SK-N-SH (cell line): ENCODE results near the gene COL4A3. TPM values are rescaled to one million over a fixed set of nuclear protein-coding genes. Genes with fewer than 3 reads are reported as not detected.
A peak's percentile ranks its signal among the peaks of the same experiment; 100 is the strongest.

Experiments
- CTCF ChIA-PET: fragments of 300-600, 350-600 bp; formaldehyde crosslinking; extraction: SDS; loops from one replicate; lab custom pipeline; 2021; lab: Yijun Ruan, JAX
- POLR2A ChIA-PET: fragments of 350-600 bp; sonication (Branson Sonifier 250); formaldehyde crosslinking; extraction: SDS; loops from one replicate; lab custom pipeline; 2020; ENCODE audit warnings: antibody characterized with exemption, inconsistent platforms; lab: Yijun Ruan, JAX
- DNase-seq: peaks from one replicate; pipeline ENCODE4 v3.0.0; 2012
- H2AFZ ChIP-seq: fragments of 200-600 bp; sonication (generic); 2 replicates; pipeline ENCODE4 v1.8.1; 2016; ENCODE audit warnings: antibody characterized with exemption, mild to moderate bottlenecking, low read depth
- H3F3A ChIP-seq: fragments of 200-600 bp; sonication (generic); replicated peaks from 2 replicates; pipeline ENCODE3; 2016; ENCODE audit warnings: antibody characterized with exemption, mild to moderate bottlenecking; ENCODE audit not compliant: insufficient read depth
- H3K27ac ChIP-seq, 2 experiments: fragments of 200-500 bp in 1 of 2; fragments of 200-600 bp in 1 of 2; sonication (Bioruptor generic) in 1 of 2; sonication (generic), shearing (Covaris generic) in 1 of 2; 2 replicates each; pipeline versions ENCODE4 v1.5.1 to v1.6.1; 2014 to 2016; ENCODE audit warnings: low read depth in 2 of 2, inconsistent platforms in 1 of 2, low read length in 1 of 2, mild to moderate bottlenecking in 1 of 2, mixed read lengths in 1 of 2
- H3K27me3 ChIP-seq: fragments of 200-600 bp; sonication (generic), shearing (Covaris generic); 2 replicates; pipeline ENCODE4 v1.6.1; 2016; ENCODE audit warnings: mixed run types; ENCODE audit not compliant: insufficient read depth
- H3K36me3 ChIP-seq, 2 experiments: fragments of 200-500 bp in 1 of 2; fragments of 200-600 bp in 1 of 2; sonication (Bioruptor generic) in 1 of 2; sonication (generic) in 1 of 2; replicated peaks in 1 of 2; 2 replicates each; pipeline versions ENCODE3 to v1.5.1; 2014 to 2016; ENCODE audit warnings: low read length in 1 of 2, mild to moderate bottlenecking in 1 of 2; ENCODE audit not compliant: insufficient read depth in 2 of 2, control insufficient read depth in 1 of 2
- H3K4me1 ChIP-seq, 2 experiments: fragments of 200-500 bp in 1 of 2; fragments of 200-600 bp in 1 of 2; sonication (Bioruptor generic) in 1 of 2; sonication (generic), shearing (Covaris generic) in 1 of 2; 2 replicates each; pipeline versions ENCODE4 v1.5.1 to v1.6.1; 2014 to 2016; ENCODE audit warnings: low read depth in 1 of 2, low read length in 1 of 2, mixed run types in 1 of 2; ENCODE audit not compliant: insufficient read depth in 2 of 2, control insufficient read depth in 1 of 2
- H3K4me2 ChIP-seq: fragments of 200-600 bp; sonication (generic), shearing (Covaris generic); 2 replicates; pipeline ENCODE4 v1.6.1; 2017; ENCODE audit warnings: mixed run types
- H3K4me3 ChIP-seq, 2 experiments: fragments of 200-500 bp in 1 of 2; fragments of 200-600 bp in 1 of 2; sonication (Bioruptor generic) in 1 of 2; sonication (generic), shearing (Covaris generic) in 1 of 2; 2 replicates each; pipeline versions ENCODE4 v1.5.1 to v1.8.1; 2014 to 2016; ENCODE audit warnings: low read depth in 2 of 2, inconsistent platforms in 1 of 2, low read length in 1 of 2, mild to moderate bottlenecking in 1 of 2, mixed read lengths in 1 of 2, moderate library complexity in 1 of 2
- H3K79me2 ChIP-seq: fragments of 200-600 bp; sonication (generic); 2 replicates; pipeline ENCODE4 v1.8.1; 2017; ENCODE audit warnings: mild to moderate bottlenecking; ENCODE audit not compliant: insufficient read depth
- H3K9ac ChIP-seq: fragments of 200-600 bp; sonication (generic); 2 replicates; pipeline ENCODE4 v1.6.1; 2017; ENCODE audit warnings: mixed run types
- H3K9me2 ChIP-seq: fragments of 200-600 bp; sonication (generic); 2 replicates; pipeline ENCODE4 v1.6.1; 2017; ENCODE audit warnings: mixed run types
- H3K9me3 ChIP-seq: fragments of 200-600 bp; sonication (generic); 2 replicates; pipeline ENCODE4 v1.6.1; 2017; ENCODE audit warnings: mixed run types, mild to moderate bottlenecking, moderate library complexity
- H4K20me1 ChIP-seq: fragments of 200-600 bp; sonication (generic); 2 replicates; pipeline ENCODE4 v1.6.1; 2017; ENCODE audit warnings: mild to moderate bottlenecking, mixed run types; ENCODE audit not compliant: insufficient read depth
- CHD2 ChIP-seq: fragments of 150-350 bp; IDR thresholded peaks from 2 replicates; pipeline ENCODE4 v1.6.1; 2018; ENCODE audit warnings: low read length; ENCODE audit not compliant: partially characterized antibody
- EP300 ChIP-seq, 2 experiments: IDR thresholded peaks; 2 replicates each; pipeline versions ENCODE4 v1.4.0 to v1.6.1; 2012; ENCODE audit warnings: borderline replicate concordance in 1 of 2, low read depth in 1 of 2, low read length in 1 of 2
- EZH2phosphoT487 ChIP-seq: fragments of 200-600 bp; sonication (generic); IDR thresholded peaks from 2 replicates; pipeline ENCODE4 v1.6.1; 2017; ENCODE audit warnings: low read depth, mixed run types, mild to moderate bottlenecking, antibody characterized with exemption, moderate library complexity, borderline replicate concordance
- FOSL2 ChIP-seq: IDR thresholded peaks from 2 replicates; pipeline ENCODE4 v1.4.0; 2012; ENCODE audit warnings: low read depth, mild to moderate bottlenecking, moderate library complexity, borderline replicate concordance
- FOXJ3 ChIP-seq: sonication (generic); formaldehyde crosslinking; IDR thresholded peaks from 2 replicates; pipeline ENCODE4 v1.5.1; 2020; ENCODE audit warnings: mild to moderate bottlenecking, missing genetic modification reagents
- MXI1 ChIP-seq: IDR thresholded peaks from 2 replicates; pipeline ENCODE4 v1.6.1; 2012; ENCODE audit warnings: mild to moderate bottlenecking, low read depth, low read length, improper control_type of control experiment
- NRF1 ChIP-seq: IDR thresholded peaks from 2 replicates; pipeline ENCODE4 v1.6.1; 2012; ENCODE audit warnings: low read depth, mild to moderate bottlenecking, low read length
- RAD21 ChIP-seq: IDR thresholded peaks from 2 replicates; pipeline ENCODE4 v1.6.1; 2012; ENCODE audit warnings: mild to moderate bottlenecking, low read length
- REST ChIP-seq: IDR thresholded peaks from 2 replicates; pipeline ENCODE4 v1.6.1; 2012; ENCODE audit warnings: mild to moderate bottlenecking, low read depth, low read length, moderate library complexity
- RXRA ChIP-seq: IDR thresholded peaks from 2 replicates; pipeline ENCODE4 v1.4.0; 2012; ENCODE audit warnings: low read depth, mild to moderate bottlenecking, borderline replicate concordance
- SIN3A ChIP-seq: IDR thresholded peaks from 2 replicates; pipeline ENCODE4 v1.6.1; 2012; ENCODE audit warnings: low read depth, mild to moderate bottlenecking, low read length, moderate library complexity, borderline replicate concordance
- SMC3 ChIP-seq: IDR thresholded peaks from 2 replicates; pipeline ENCODE4 v1.6.1; 2012; ENCODE audit warnings: low read depth, low read length, improper control_type of control experiment
- TCF12 ChIP-seq: IDR thresholded peaks from 2 replicates; pipeline ENCODE4 v1.4.0; 2012
- TEAD4 ChIP-seq: IDR thresholded peaks from 2 replicates; pipeline ENCODE4 v1.4.0; 2012; ENCODE audit warnings: mild to moderate bottlenecking, borderline replicate concordance; ENCODE audit not compliant: insufficient read depth
- WGBS: methylation state at CpG from one replicate; pipeline ENCODE4 v1.1.6; 2017; ENCODE audit warnings: low lambda C conversion rate; 5-methylcytosine and 5-hydroxymethylcytosine counted together
- polyA plus RNA-seq, 3 experiments: library from polyadenylated mRNA; depleted of rRNA; stranded (reverse); fragments of >200 nt; gene quantifications; 2 replicates each; pipeline ENCODE4 v1.2.3, GENCODE V29; 2012
- TF ChIP-seq, protein P1 (sequence below): fragments of 200-600 bp; sonication (generic); IDR thresholded peaks from 2 replicates; pipeline ENCODE4 v1.6.1; 2017; ENCODE audit warnings: antibody characterized with exemption, mild to moderate bottlenecking, moderate library complexity
- TF ChIP-seq, protein P2 (sequence below): fragments of 150-350 bp; IDR thresholded peaks from 2 replicates; pipeline ENCODE4 v1.6.1; 2017; ENCODE audit warnings: antibody characterized with exemption, low read length, low read depth, borderline replicate concordance

The COL4A3 gene
- polyA plus RNA-seq, 1 of the 3 experiments (the other 2 are of a cell fraction): not detected

DNA sequence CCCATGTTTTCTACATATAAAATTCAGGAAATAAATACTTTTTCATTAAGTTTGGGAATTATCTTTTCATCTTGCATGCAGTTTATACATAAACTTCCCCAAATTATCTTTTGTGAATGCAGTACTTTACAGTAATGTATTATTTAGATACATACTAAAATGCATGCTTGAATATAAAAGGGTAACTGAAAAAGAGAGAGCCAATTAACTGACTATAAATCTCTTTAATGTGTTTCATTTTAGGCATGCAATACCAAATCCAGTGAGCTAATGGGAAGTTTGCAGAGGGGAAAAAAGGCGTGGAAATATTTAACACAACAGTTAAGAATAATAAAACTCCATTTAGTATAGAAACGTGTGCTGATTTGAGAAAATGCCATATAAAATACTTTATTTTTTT, 39.6 kb upstream of the COL4A3 start (continued):
- TF ChIP-seq REST (no peak), FOSL2 (no peak), TCF12 (no peak)

DNA sequence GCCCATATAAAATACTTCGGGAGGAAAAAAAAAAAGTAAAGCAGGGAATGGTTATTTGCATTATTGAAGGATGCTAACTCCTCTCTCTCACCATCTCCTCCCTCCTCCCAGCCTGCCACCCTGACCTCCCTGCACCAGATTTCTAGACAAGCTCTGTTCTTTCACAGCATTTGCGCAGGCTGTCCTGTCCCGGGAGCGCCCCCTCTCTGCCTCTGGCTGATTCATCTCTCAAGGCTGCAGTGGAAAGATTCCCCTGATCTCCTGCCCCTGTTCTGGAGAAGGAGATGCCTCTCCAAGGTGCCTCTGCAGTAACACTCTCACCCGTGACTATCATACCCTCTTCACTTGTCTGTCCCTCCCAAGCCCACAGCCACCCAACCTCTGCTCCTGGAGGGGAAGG, 38.9 kb upstream of the COL4A3 start:
- Histone ChIP-seq H2AFZ (no peak overlapping the region), H3K27me3 (peaks cover 12% of the 10 kb centered on the region; the same call in 1 of the 2 replicates)
- ChIA-PET POLR2A (no interaction called here), CTCF (interaction anchor here (0.8 to 2.5 kb wide), 3 partner anchors 74 to 221 kb away, joined by 3 to 23 read pairs (median 3); no protein-coding TSS in a partner anchor)
- TF ChIP-seq RAD21 (peak; percentile 22; the same call in 1 of the 2 replicates), CHD2 (no peak), EZH2phosphoT487 (no peak), RXRA (no peak), EP300 (IDR thresholded peaks at IDR 0.05; ENCODE audit: borderline replicate concordance in 1 of 2, low read depth in 1 of 2, low read length in 1 of 2) (no peak), FOXJ3 (CRISPR knock-in tag) (no peak), NRF1 (no peak), SIN3A (no peak), TEAD4 (no peak), MXI1 (no peak), SMC3 (no peak)
- TF ChIP-seq, protein P1, sequence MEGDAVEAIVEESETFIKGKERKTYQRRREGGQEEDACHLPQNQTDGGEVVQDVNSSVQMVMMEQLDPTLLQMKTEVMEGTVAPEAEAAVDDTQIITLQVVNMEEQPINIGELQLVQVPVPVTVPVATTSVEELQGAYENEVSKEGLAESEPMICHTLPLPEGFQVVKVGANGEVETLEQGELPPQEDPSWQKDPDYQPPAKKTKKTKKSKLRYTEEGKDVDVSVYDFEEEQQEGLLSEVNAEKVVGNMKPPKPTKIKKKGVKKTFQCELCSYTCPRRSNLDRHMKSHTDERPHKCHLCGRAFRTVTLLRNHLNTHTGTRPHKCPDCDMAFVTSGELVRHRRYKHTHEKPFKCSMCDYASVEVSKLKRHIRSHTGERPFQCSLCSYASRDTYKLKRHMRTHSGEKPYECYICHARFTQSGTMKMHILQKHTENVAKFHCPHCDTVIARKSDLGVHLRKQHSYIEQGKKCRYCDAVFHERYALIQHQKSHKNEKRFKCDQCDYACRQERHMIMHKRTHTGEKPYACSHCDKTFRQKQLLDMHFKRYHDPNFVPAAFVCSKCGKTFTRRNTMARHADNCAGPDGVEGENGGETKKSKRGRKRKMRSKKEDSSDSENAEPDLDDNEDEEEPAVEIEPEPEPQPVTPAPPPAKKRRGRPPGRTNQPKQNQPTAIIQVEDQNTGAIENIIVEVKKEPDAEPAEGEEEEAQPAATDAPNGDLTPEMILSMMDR: peak; percentile 29; the same call in 1 of the 2 replicates
- TF ChIP-seq, protein P2, sequence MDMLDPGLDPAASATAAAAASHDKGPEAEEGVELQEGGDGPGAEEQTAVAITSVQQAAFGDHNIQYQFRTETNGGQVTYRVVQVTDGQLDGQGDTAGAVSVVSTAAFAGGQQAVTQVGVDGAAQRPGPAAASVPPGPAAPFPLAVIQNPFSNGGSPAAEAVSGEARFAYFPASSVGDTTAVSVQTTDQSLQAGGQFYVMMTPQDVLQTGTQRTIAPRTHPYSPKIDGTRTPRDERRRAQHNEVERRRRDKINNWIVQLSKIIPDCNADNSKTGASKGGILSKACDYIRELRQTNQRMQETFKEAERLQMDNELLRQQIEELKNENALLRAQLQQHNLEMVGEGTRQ: no peak
- TF ChIP-seq, all 33 proteins: peak for 2
- H3F3A ChIP-seq: no peaks in the 10 kb centered on the region
- H3K27ac ChIP-seq: no peak overlapping the region
- no peak overlapping the region for H3K4me3 ChIP-seq
- no peaks in the 10 kb centered on the region for H3K36me3 ChIP-seq
- H3K79me2 ChIP-seq: no peaks in the 10 kb centered on the region
- no peaks in the 10 kb centered on the region for H3K9me2 ChIP-seq
- DNase-seq: peak; percentile 7
- no peaks in the 10 kb centered on the region; a peak in 1 of 4 replicates for H3K4me1 ChIP-seq
- no peaks in the 10 kb centered on the region for H3K9me3 ChIP-seq
- 70% methylated on average over 5 of the region's 5 CpGs for WGBS
- no peak overlapping the region for H3K9ac ChIP-seq
- no peak overlapping the region for H3K4me2 ChIP-seq
- no peaks in the 10 kb centered on the region for H4K20me1 ChIP-seq
